HG02943 (cell line): ENCODE measurements around the gene SLCO2B1.

Experiments
- ATAC-seq: cut with Tn5 transposase; IDR thresholded peaks from one replicate; pipeline ENCODE4 v1.9.1; 2021; ENCODE audit warnings: mild to moderate bottlenecking, low read depth, moderate library complexity; ENCODE audit not compliant: unreplicated experiment

Gene SLCO2B1

DNA sequence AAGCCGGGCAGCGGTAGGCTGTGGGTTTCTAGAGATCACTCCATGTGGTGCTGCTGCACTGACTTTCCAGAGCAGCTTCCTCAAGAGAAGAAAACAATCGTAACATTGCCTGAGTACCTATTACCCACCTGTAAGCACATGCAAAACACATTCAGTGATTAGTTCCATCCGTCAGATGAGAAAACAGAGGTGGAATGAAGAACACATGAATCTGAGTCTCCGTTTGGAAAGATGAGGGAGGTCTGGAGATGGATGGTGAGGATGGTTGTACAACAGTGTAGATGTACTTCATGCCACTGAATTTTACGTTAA lies 7.5 kb upstream of the SLCO2B1 start:
- no peak for ATAC-seq

GRCh38 chr11:75144716-75145014 lies 6.2 kb upstream of the SLCO2B1 start:
- no peak for ATAC-seq

- no peak for ATAC-seq
Measured at GRCh38 chr11:75145196-75145971, 5.5 kb upstream of the SLCO2B1 start.

DNA sequence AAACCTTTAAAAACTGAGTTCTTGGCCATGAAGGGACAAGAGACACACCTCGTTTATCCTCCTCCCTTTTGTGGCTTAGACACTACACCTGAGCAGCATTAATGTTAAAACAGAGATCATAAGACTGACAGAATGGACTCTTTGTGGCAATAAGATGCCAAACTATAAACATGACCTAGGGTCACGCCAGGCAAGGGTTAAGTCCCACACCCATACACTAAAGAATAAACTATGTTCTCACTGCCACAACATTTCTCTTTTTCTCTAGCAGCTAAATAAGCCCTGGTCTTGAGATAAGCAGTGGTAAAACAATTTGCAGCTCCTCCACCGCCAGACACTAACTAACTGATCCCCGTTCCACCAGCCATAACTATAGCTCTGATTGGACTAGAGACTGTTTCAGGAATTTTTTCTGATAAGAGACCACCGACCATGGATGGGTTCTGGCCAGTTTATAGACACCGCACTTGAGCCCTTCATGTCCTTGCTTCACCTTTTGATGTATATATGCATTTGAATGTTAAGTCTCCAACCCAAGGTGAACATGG lies 4.9 kb upstream of the SLCO2B1 start:
- no peak for ATAC-seq

- no peak for ATAC-seq
Measured at GRCh38 chr11:75146711-75147110, 4.2 kb upstream of the SLCO2B1 start.

GRCh38 chr11:75147191-75147874 lies 3.6 kb upstream of the SLCO2B1 start:
- no peak for ATAC-seq

- ATAC-seq = no peak
Measured at GRCh38 chr11:75147875-75148263, 3.0 kb upstream of the SLCO2B1 start.

- no peak for ATAC-seq
Measured at GRCh38 chr11:75148436-75148983, 2.4 kb upstream of the SLCO2B1 start.

DNA sequence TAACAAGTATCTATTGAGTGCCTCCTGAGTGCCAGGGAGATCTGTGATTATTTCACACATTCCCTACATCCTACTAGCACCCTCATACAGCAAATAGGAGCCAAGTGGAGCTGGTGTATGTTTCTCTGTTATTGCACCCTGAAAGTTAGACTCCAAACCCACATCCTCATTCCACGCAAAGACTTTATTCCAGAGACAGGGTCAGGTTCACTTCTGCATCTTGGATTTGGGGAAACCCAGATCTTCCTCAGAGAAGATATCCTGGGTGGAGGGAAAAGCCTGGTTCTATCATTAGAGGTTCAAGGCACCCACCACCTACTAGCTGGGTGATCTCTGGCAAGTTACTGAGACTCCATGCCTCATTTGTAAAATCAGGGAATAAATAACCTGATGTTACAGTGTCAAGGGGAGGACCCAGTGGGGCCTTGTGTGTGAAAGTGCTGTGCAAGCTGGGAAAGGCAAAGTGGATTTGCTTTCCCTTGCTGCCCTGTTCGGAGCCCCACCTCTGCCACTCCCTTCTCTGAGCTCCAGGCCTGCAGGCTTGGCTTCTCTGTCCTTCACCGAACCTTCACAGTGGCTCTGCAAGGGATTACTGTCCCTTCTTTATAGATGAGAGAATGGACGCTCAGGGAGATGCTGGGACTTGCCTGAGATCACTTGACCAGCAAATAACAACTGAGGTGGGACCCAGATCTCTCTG lies 991 bp upstream of the SLCO2B1 start:
- ATAC-seq = no peak

GRCh38 chr11:75151346-75152047 lies 590 bp downstream of the SLCO2B1 start:
- ATAC-seq = no peak

- no peak for ATAC-seq
Measured at GRCh38 chr11:75152090-75152489, 1.2 kb downstream of the SLCO2B1 start.

DNA sequence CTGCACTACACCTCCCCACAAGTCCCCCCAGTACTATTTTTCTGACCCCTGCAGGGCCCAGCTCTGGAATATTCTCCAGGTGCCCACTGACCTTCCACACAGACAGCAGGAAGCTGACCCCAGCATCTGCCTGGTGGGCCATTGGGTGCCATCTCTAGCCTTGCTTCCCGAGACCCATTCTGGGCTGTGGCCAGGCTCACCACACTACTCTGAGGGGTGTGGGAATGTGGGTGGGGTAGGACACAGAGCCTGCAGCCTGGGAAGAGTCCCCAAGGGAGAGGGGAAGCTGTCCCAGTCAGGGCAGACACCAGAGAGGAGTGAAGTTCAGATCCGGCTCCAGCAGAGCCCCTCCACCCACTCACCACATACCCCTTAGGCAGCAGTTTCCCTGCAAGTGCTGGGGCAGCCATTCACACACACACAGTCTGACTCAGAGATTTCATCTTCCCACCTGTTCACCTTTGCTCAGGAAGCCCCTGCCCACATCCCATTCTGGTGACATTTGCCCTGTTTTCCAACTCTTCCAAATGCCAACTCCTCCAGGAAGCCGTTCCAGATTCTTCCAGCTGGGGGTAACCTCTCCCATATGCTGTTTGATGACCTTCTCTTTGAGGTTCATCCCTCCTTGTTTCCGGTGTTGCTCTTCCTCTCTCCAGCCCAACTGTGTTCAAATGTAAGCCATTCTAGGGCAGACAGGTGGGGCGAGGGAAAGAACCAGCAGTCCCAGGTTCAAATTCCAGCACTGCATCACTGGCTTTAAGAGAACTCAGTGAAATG lies 1.9 kb downstream of the SLCO2B1 start:
- ATAC-seq = no peak

DNA sequence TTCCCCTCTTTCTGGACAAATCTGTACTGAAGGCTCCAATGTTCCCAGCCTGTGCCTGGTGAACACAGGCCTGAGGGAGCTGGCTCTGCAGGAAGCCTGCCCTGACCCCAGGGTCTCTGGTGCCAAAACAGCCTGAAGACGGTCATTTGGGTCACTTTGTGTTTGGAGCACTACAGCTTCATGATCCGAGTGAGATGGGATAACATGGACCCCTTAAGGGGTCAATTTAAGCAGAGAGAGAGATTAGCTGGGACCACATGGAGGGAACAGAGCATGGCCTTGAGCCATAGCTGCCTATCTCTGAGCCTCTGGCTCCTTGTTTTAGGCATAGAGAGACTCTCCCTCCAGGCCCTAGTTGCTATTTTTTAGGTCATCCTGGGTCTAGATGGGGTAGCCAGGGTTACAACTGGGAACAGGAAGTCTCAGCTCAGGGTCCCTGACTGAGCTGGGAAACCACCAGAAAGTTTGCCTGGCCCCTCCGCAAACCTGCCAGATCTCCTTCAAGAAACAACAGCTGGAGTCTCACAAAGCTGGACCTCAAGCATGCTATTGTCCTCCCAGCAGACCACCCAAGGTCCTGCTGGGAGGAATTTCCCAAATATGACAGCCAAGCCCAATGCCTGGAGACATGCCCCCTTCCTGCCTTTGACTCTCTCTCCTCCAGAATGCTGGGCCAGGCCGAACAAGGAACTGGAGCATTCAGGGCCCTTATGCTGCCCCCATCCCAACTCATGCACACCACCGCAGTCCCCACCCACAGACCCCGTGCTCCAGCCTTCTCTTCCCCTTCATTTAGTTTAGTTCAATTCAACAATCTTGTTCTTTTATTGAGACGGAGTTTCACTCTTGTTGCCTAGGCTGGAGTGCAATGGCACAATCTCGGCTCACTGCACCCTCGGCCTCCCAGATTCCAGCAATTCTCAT lies 4.0 kb downstream of the SLCO2B1 start:
- ATAC-seq = no peak

- no peak for ATAC-seq
Measured at GRCh38 chr11:75155570-75156422, 4.9 kb downstream of the SLCO2B1 start.

DNA sequence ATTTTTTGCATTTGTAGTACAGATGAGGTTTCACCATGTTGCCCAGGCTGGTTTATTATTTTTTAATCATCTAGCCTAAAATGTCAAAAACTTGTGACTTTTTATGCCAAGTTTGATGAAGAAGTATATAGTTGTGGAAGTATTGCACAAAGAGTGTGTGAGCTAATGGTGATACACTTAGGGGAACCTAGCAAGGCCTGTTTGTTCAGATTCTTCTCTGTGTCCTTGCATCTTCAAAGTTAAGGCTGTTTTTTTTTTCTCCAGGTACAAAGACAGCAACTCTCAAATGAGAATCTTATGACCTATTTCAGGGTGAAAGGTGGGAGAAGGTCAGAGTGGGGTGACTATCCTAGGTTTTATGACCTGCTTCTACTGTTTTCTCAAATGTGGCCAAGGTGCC lies 7.3 kb downstream of the SLCO2B1 start:
- no peak for ATAC-seq

GRCh38 chr11:75158696-75159150 lies 7.8 kb downstream of the SLCO2B1 start:
- no peak for ATAC-seq

- no peak for ATAC-seq
Measured at GRCh38 chr11:75159151-75159953, 8.4 kb downstream of the SLCO2B1 start.
